ENCODE measurements around the gene BRINP3. TPM values are rescaled to one million over a fixed set of nuclear protein-coding genes. Genes with fewer than 3 reads are reported as not detected.

Gene BRINP3
- total RNA-seq, 1 donor from 2014 or later: not detected

DNA sequence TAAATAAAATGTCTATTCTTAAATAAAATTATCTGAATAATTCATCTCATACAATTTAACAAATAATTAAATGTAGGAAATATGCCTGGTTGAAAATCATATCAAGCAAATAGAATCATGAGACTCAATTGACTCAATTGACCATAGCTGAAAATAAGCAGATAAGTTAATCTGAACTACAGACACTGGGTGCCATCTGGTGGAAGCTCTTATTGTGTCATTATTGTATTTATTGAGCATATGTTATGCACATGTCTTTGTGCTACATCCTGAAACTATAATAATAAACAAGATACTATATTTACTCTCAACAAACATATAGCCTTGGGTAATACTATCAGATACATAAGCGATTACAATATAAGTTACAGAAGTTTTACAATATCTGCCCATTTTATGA lies 41.0 kb downstream of the BRINP3 start:
- no peaks in the 10 kb centered on the region for H3K27me3 Mint-ChIP-seq (ENCODE audit: low read depth)
- H3K4me1 Mint-ChIP-seq (ENCODE audit: low read depth): no peaks in the 10 kb centered on the region
- H3K36me3 Mint-ChIP-seq (ENCODE audit: low read depth): no peaks in the 10 kb centered on the region
- no peak overlapping the region for H3K4me3 Mint-ChIP-seq (ENCODE audit: low read depth)
- H3K9me3 Mint-ChIP-seq: peaks cover 3% of the 10 kb centered on the region
- H3K27ac Mint-ChIP-seq: no peak overlapping the region
- no peak for DNase-seq (ENCODE audit: low spot score)
- intact Hi-C loops (cut with micrococcal nuclease): no loop called here

DNA sequence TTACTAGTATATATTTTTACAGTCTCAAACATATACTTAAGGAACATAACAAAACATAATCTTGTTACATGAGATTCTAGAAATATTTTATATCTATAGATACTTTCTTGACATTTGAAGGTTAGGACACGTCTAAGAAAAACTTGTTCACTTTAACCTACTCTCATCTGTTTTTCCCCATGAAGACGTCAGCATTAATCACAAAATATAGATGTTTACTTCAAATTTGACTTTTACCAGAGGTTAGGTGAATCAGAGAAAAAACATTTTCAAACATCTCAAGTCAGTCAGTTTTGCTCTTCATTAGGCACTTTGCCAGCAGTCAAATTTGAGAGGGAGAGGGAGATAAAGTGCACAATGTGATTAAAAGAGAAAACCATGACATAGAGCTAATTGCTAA lies 47.7 kb downstream of the BRINP3 start:
- H3K9me3 Mint-ChIP-seq: peaks cover 4% of the 10 kb centered on the region
- intact Hi-C loops (cut with micrococcal nuclease): no loop called here
- H3K27me3 Mint-ChIP-seq (ENCODE audit: low read depth): no peaks in the 10 kb centered on the region
- no peaks in the 10 kb centered on the region for H3K4me1 Mint-ChIP-seq (ENCODE audit: low read depth)
- H3K4me3 Mint-ChIP-seq (ENCODE audit: low read depth): no peak overlapping the region
- H3K27ac Mint-ChIP-seq: no peak overlapping the region
- DNase-seq (ENCODE audit: low spot score): no peak
- H3K36me3 Mint-ChIP-seq (ENCODE audit: low read depth): no peaks in the 10 kb centered on the region

DNA sequence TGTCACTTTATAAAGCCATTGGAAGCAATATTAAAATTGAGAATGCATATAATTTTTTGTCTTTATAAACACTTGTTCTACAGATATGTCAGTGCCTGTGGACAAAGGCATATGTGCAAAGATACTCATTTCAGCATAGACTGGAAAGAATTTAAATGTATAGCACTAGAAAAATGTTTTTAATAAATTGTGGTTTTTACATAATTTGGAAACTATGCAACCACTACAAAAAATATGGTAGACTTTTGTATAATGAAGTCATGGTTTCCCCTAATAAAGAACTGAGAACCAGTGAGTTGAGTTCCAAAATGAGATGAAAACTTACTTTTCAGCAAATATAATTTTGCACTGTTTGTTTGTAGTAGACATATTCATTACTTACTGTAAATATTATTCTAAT lies 48.5 kb downstream of the BRINP3 start:
- Mint-ChIP-seq H3K27me3 (ENCODE audit: low read depth) (no peaks in the 10 kb centered on the region), H3K27ac (no peak overlapping the region), H3K4me1 (ENCODE audit: low read depth) (no peaks in the 10 kb centered on the region), H3K36me3 (ENCODE audit: low read depth) (no peaks in the 10 kb centered on the region), H3K4me3 (ENCODE audit: low read depth) (no peak overlapping the region), H3K9me3 (peaks cover 4% of the 10 kb centered on the region)
- no peak for DNase-seq (ENCODE audit: low spot score)
- intact Hi-C loops (cut with micrococcal nuclease): no loop called here

- H3K4me1 Mint-ChIP-seq (ENCODE audit: low read depth): no peaks in the 10 kb centered on the region
- no peak overlapping the region for H3K27ac Mint-ChIP-seq
- H3K4me3 Mint-ChIP-seq (ENCODE audit: low read depth): no peak overlapping the region
- H3K27me3 Mint-ChIP-seq (ENCODE audit: low read depth): no peaks in the 10 kb centered on the region
- H3K36me3 Mint-ChIP-seq (ENCODE audit: low read depth): no peaks in the 10 kb centered on the region
- no peaks in the 10 kb centered on the region for H3K9me3 Mint-ChIP-seq
- DNase-seq (ENCODE audit: low spot score): no peak
- intact Hi-C loops (cut with micrococcal nuclease): no loop called here
These were observed 61.4 kb downstream of the BRINP3 start for GRCh38 chr1:190416239-190416638.

DNA sequence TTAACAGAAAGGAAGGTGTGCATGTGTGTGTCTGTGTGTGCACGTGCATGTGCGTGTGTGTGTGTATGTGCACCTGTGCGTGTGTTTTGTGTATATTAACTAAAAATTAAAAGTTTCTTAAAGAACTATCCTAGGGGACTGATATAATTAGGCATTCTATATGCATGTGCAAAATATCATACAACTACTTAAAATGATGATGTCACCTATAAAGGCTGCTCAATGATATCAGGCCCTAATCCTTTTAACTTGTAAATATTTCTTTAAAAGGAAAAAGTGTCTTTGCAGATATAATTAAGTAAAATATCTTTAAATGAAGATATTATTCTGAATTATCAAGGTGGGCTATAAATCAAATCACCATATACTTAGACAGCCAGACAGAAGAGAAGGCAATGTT lies 64.5 kb downstream of the BRINP3 start:
- Mint-ChIP-seq H3K27ac (no peak overlapping the region), H3K9me3 (no peaks in the 10 kb centered on the region), H3K4me1 (ENCODE audit: low read depth) (no peaks in the 10 kb centered on the region), H3K27me3 (ENCODE audit: low read depth) (no peaks in the 10 kb centered on the region), H3K4me3 (ENCODE audit: low read depth) (no peak overlapping the region), H3K36me3 (ENCODE audit: low read depth) (no peaks in the 10 kb centered on the region)
- DNase-seq (ENCODE audit: low spot score): no peak
- intact Hi-C loops (cut with micrococcal nuclease): no loop called here

DNA sequence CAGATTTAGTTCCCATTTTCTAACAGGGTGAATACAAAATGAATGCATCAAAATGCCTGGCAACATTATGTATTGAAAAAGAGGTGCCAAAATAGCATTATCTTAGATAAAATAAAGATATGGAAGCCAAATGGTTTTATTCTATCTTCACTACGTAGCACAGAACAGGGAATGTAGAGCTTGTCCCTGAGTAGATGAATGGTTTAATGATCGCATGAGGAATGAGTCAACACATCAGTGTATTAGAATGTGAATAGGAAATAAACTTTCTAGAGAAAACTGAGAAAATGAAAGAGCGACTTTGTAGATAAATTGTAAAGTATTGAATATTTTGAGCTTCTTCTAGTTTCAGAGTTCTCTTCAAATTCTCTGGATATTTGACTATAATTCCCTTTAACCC lies 74.3 kb downstream of the BRINP3 start:
- Mint-ChIP-seq H3K36me3 (ENCODE audit: low read depth) (no peaks in the 10 kb centered on the region), H3K4me1 (ENCODE audit: low read depth) (no peaks in the 10 kb centered on the region), H3K4me3 (ENCODE audit: low read depth) (no peak overlapping the region), H3K27ac (no peak overlapping the region), H3K9me3 (peaks cover 11% of the 10 kb centered on the region), H3K27me3 (ENCODE audit: low read depth) (no peaks in the 10 kb centered on the region)
- no peak for DNase-seq (ENCODE audit: low spot score)
- intact Hi-C loops (cut with micrococcal nuclease): no loop called here

- no peak overlapping the region for H3K27ac Mint-ChIP-seq
These were observed 78.4 kb downstream of the BRINP3 start for GRCh38 chr1:190399233-190399632.

GRCh38 chr1:190391582-190391981 lies 86.1 kb downstream of the BRINP3 start:
- Mint-ChIP-seq H3K27ac (no peak overlapping the region), H3K9me3 (peaks cover 4% of the 10 kb centered on the region), H3K27me3 (ENCODE audit: low read depth) (no peaks in the 10 kb centered on the region), H3K36me3 (ENCODE audit: low read depth) (no peaks in the 10 kb centered on the region), H3K4me1 (ENCODE audit: low read depth) (no peaks in the 10 kb centered on the region), H3K4me3 (ENCODE audit: low read depth) (no peak overlapping the region)
- no peak for DNase-seq (ENCODE audit: low spot score)
- intact Hi-C loops (cut with micrococcal nuclease): no loop called here

More at GRCh38 chr1:190399233-190399632, 78.4 kb downstream of the BRINP3 start:
- no peaks in the 10 kb centered on the region for H3K27me3 Mint-ChIP-seq (ENCODE audit: low read depth)
- DNase-seq (ENCODE audit: low spot score): no peak
- H3K9me3 Mint-ChIP-seq: peaks cover 7% of the 10 kb centered on the region
- H3K36me3 Mint-ChIP-seq (ENCODE audit: low read depth): no peaks in the 10 kb centered on the region
- H3K4me1 Mint-ChIP-seq (ENCODE audit: low read depth): no peaks in the 10 kb centered on the region
- intact Hi-C loops (cut with micrococcal nuclease): no loop called here
- no peak overlapping the region for H3K4me3 Mint-ChIP-seq (ENCODE audit: low read depth)

DNA sequence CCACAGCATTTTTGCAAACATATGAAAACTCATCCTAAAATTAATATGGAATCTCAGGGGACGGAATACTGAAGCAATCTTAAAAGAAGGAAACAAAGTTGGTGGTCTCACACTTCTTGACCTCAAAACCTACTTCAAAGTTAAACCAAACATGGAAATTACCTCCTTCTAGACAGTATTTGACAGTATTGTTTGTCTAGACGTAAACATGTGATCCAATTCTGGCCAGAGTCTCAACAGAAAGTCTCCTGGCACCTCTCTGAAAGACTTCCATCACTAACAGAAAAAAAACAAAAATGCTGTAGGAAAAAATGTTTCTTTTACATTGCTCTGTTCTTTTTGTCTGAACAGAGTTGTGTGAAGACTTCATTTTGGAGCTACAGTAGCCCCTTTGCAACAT lies 99.7 kb downstream of the BRINP3 start:
- intact Hi-C loops (cut with micrococcal nuclease): no loop called here
- no peak for DNase-seq (ENCODE audit: low spot score)
- Mint-ChIP-seq H3K27ac (no peak overlapping the region), H3K27me3 (ENCODE audit: low read depth) (no peaks in the 10 kb centered on the region), H3K9me3 (peaks cover 17% of the 10 kb centered on the region), H3K4me1 (ENCODE audit: low read depth) (no peaks in the 10 kb centered on the region), H3K4me3 (ENCODE audit: low read depth) (no peak overlapping the region), H3K36me3 (ENCODE audit: low read depth) (no peaks in the 10 kb centered on the region)

DNA sequence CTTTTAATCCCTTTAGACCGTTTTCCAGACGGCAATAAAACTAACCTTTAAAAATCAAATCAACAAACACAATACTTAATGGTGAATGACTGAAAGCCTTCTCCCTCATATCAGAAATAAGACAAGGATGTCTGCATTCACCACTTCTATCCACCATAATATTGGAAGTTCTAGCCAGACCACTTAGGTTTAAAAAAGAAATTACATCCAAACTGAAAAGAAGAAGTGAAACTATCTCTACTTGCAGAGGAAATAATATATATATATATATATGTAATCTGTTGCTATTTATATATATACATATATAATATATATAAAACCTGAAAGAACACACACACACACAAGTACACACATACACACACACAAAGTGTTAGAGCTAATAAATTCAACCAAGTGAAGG lies 100.4 kb downstream of the BRINP3 start:
- no peak overlapping the region for H3K27ac Mint-ChIP-seq
- DNase-seq (ENCODE audit: low spot score): no peak
- no peaks in the 10 kb centered on the region for H3K36me3 Mint-ChIP-seq (ENCODE audit: low read depth)
- no peaks in the 10 kb centered on the region for H3K27me3 Mint-ChIP-seq (ENCODE audit: low read depth)
- no peak overlapping the region for H3K4me3 Mint-ChIP-seq (ENCODE audit: low read depth)
- H3K9me3 Mint-ChIP-seq: peaks cover 16% of the 10 kb centered on the region
- H3K4me1 Mint-ChIP-seq (ENCODE audit: low read depth): no peaks in the 10 kb centered on the region
- intact Hi-C loops (cut with micrococcal nuclease): no loop called here

DNA sequence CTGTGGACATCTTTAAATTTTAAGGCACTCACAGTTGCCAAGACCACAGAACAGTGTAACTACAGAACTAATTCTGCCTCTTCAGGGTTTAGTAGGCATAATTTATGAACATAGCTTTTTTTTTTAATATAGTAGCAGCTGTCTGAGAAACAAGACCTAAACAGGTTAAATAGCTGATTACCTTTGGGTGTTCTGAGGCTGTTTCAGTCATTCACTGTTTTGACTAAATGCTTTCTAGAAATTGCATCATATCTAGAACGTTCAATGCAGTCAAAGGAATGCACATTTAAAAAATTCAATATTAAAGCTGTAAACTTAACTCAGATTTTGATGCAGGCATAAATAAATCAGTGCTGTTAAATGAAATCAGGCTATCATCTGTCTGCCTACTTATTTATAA lies 101.6 kb downstream of the BRINP3 start:
- H3K27ac Mint-ChIP-seq: no peak overlapping the region
- no peak for DNase-seq (ENCODE audit: low spot score)
- H3K4me3 Mint-ChIP-seq (ENCODE audit: low read depth): no peak overlapping the region
- intact Hi-C loops (cut with micrococcal nuclease): no loop called here
- H3K4me1 Mint-ChIP-seq (ENCODE audit: low read depth): no peaks in the 10 kb centered on the region
- no peaks in the 10 kb centered on the region for H3K36me3 Mint-ChIP-seq (ENCODE audit: low read depth)
- no peaks in the 10 kb centered on the region for H3K27me3 Mint-ChIP-seq (ENCODE audit: low read depth)
- peaks cover 14% of the 10 kb centered on the region for H3K9me3 Mint-ChIP-seq

DNA sequence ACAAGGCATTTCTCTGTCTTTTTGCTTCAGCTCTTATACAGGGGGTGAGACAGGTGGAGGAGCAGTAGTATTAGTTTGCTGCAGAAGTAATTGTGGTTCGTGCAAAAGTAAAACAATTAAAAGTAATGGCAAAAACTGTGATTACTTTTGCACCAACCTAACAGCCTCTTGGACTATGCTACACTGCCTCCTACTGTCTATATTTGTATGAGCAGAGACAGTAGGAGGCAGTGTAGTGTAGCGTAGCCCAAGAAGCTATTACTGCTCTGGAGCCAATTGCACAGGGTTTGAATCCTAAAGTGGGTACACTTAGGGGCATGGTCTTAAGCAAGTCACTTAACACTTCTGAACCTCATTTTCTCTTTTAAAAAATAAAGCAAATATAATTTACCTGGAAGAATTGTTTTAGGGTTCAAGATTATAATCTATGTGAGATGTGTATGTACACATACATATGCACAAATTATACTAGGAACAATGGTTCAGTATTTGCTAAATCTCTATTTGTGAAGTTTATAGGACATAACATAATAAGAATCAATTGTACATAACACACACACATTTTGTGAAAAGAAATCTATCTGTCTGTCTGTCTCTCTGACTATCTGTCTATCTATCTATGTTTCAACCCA lies 103.8 kb downstream of the BRINP3 start:
- DNase-seq (ENCODE audit: low spot score): no peak
- Mint-ChIP-seq H3K36me3 (ENCODE audit: low read depth) (no peaks in the 10 kb centered on the region), H3K27me3 (ENCODE audit: low read depth) (no peaks in the 10 kb centered on the region), H3K27ac (no peak overlapping the region), H3K9me3 (peaks cover 13% of the 10 kb centered on the region), H3K4me3 (ENCODE audit: low read depth) (no peak overlapping the region), H3K4me1 (ENCODE audit: low read depth) (no peaks in the 10 kb centered on the region)
- intact Hi-C loops (cut with micrococcal nuclease): no loop called here

- Mint-ChIP-seq H3K4me1 (ENCODE audit: low read depth) (no peaks in the 10 kb centered on the region), H3K4me3 (ENCODE audit: low read depth) (no peak overlapping the region), H3K9me3 (peaks cover 42% of the 10 kb centered on the region), H3K27me3 (ENCODE audit: low read depth) (no peaks in the 10 kb centered on the region), H3K36me3 (ENCODE audit: low read depth) (no peaks in the 10 kb centered on the region), H3K27ac (no peak overlapping the region)
- intact Hi-C loops (cut with micrococcal nuclease): no loop called here
- no peak for DNase-seq (ENCODE audit: low spot score)
These were observed 110.5 kb downstream of the BRINP3 start for GRCh38 chr1:190367200-190367599.

GRCh38 chr1:190365283-190365682 lies 112.4 kb downstream of the BRINP3 start:
- Mint-ChIP-seq H3K9me3 (peaks cover 43% of the 10 kb centered on the region), H3K27ac (no peak overlapping the region), H3K27me3 (ENCODE audit: low read depth) (no peaks in the 10 kb centered on the region), H3K4me3 (ENCODE audit: low read depth) (no peak overlapping the region), H3K4me1 (ENCODE audit: low read depth) (no peaks in the 10 kb centered on the region), H3K36me3 (ENCODE audit: low read depth) (no peaks in the 10 kb centered on the region)
- DNase-seq (ENCODE audit: low spot score): no peak
- intact Hi-C loops (cut with micrococcal nuclease): no loop called here
